ENCODE results near the gene LPP. TPM values are rescaled to one million over a fixed set of nuclear protein-coding genes. Genes with fewer than 3 reads are reported as not detected.

The LPP gene
- polyA plus RNA-seq, 1 donor (not counting 4 experiments of a cell fraction or from before 2014, with no cell fraction given) = 16.0 TPM

DNA sequence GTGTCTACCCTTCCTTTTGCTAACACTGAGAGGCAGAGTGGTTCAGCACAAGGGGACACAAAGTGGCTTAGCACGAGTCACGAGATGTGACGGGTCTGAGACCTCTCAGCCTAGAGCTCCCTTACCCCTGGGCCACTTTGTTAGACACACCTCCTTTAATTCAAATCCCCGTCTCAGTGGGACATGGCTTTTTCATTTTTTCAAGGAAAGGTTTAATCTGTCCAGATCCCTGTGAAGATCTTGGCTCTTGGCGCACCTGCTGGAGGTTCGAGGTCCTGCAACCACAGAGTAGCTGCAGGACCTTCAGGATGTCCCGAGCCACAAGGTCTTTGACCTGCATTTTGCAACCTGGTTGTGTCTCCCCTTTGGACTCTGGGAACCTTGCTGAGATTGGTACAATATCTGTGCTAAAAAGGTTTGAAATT lies 52.0 kb downstream of the LPP start:
- Histone ChIP-seq H3K4me1 (ENCODE audit: control insufficient read depth, extremely low read depth, insufficient read depth, low read length) (peaks cover 3% of the 10 kb centered on the region), H2AFZ (ENCODE audit: control insufficient read depth, low read length) (no peak overlapping the region), H3K4me3 (ENCODE audit: control insufficient read depth in 2 of 3, extremely low read depth in 1 of 3, insufficient read depth in 2 of 3, low read depth in 1 of 3, low read length in 3 of 3) (no peak overlapping the region), H3K9ac (ENCODE audit: control insufficient read depth, extremely low read depth, insufficient read depth, low read length) (no peak overlapping the region), H3K4me2 (ENCODE audit: control insufficient read depth, extremely low read depth, insufficient read depth, low read depth, low read length) (no peak overlapping the region), H3K79me2 (ENCODE audit: control insufficient read depth, insufficient read depth, low read length) (peaks cover 57% of the 10 kb centered on the region), H3K9me3 (ENCODE audit: control insufficient read depth, low read depth, low read length) (no peaks in the 10 kb centered on the region), H3K27ac (ENCODE audit: control insufficient read depth, insufficient read depth, low read length) (no peak overlapping the region), H4K20me1 (ENCODE audit: control insufficient read depth, extremely low read depth, insufficient read depth, low read length) (peaks cover 3% of the 10 kb centered on the region), H3K36me3 (ENCODE audit: control insufficient read depth in 2 of 2, extremely low read depth in 1 of 2, insufficient read depth in 2 of 2, low read length in 2 of 2) (peaks cover 0 to 6% of the 10 kb centered on the region in 2 experiments), H3K27me3 (ENCODE audit: control insufficient read depth, extremely low read depth, insufficient read depth, low read length) (no peaks in the 10 kb centered on the region), H3K9me1 (ENCODE audit: control insufficient read depth, extremely low read depth, insufficient read depth, low read length) (peaks cover 2% of the 10 kb centered on the region)
- dilution Hi-C loops (cut with MboI; ENCODE audit: extremely low pct_ligation_motif_present, low sequenced_read_pairs) = no loop called here
- FAIRE-seq (no peak), DNase-seq (ENCODE audit: low read depth, low spot score) (no peak)
- TF ChIP-seq EZH2 (IDR thresholded peaks at IDR 0.05; ENCODE audit: low read length) = no peak
- TF ChIP-seq, protein P1, sequence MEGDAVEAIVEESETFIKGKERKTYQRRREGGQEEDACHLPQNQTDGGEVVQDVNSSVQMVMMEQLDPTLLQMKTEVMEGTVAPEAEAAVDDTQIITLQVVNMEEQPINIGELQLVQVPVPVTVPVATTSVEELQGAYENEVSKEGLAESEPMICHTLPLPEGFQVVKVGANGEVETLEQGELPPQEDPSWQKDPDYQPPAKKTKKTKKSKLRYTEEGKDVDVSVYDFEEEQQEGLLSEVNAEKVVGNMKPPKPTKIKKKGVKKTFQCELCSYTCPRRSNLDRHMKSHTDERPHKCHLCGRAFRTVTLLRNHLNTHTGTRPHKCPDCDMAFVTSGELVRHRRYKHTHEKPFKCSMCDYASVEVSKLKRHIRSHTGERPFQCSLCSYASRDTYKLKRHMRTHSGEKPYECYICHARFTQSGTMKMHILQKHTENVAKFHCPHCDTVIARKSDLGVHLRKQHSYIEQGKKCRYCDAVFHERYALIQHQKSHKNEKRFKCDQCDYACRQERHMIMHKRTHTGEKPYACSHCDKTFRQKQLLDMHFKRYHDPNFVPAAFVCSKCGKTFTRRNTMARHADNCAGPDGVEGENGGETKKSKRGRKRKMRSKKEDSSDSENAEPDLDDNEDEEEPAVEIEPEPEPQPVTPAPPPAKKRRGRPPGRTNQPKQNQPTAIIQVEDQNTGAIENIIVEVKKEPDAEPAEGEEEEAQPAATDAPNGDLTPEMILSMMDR (optimal IDR thresholded peaks at IDR 0.05 in 1 of 3, IDR thresholded peaks at IDR 0.05 in 1 of 3, conservative IDR thresholded peaks at IDR 0.05 in 1 of 3; ENCODE audit: extremely low read depth in 1 of 3, insufficient read depth in 2 of 3, low read length in 3 of 3) = peak in 1 of 3 experiments; percentile 15

DNA sequence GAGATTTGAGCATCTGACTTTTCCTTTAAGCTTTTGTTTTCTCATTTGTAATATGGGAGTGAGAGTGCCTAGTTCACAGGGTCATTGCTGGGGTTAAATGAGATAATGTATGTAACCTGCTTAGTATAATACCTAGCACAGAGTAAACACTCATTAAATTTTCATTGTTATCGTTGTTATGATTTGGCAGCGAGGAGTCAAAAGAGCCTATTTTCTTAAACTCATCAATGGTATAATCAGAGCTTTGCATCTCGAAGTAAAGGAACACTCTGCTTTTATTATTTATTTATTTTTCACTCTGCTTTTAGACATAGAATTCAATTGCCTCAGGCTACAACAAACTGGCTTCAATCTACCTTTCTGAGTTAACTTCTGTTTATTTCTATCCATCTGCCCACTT lies 52.8 kb downstream of the LPP start:
- Histone ChIP-seq H3K4me2 (ENCODE audit: control insufficient read depth, extremely low read depth, insufficient read depth, low read depth, low read length) (no peak overlapping the region), H3K79me2 (ENCODE audit: control insufficient read depth, insufficient read depth, low read length) (peaks cover 52% of the 10 kb centered on the region), H3K4me1 (ENCODE audit: control insufficient read depth, extremely low read depth, insufficient read depth, low read length) (peaks cover 3% of the 10 kb centered on the region), H3K9me3 (ENCODE audit: control insufficient read depth, low read depth, low read length) (no peaks in the 10 kb centered on the region), H3K4me3 (ENCODE audit: control insufficient read depth in 2 of 3, extremely low read depth in 1 of 3, insufficient read depth in 2 of 3, low read depth in 1 of 3, low read length in 3 of 3) (no peak overlapping the region), H2AFZ (ENCODE audit: control insufficient read depth, low read length) (no peak overlapping the region), H4K20me1 (ENCODE audit: control insufficient read depth, extremely low read depth, insufficient read depth, low read length) (peaks cover 3% of the 10 kb centered on the region), H3K9me1 (ENCODE audit: control insufficient read depth, extremely low read depth, insufficient read depth, low read length) (peaks cover 2% of the 10 kb centered on the region), H3K36me3 (ENCODE audit: control insufficient read depth in 2 of 2, extremely low read depth in 1 of 2, insufficient read depth in 2 of 2, low read length in 2 of 2) (peaks cover 0 to 6% of the 10 kb centered on the region in 2 experiments), H3K9ac (ENCODE audit: control insufficient read depth, extremely low read depth, insufficient read depth, low read length) (no peak overlapping the region), H3K27ac (ENCODE audit: control insufficient read depth, insufficient read depth, low read length) (no peak overlapping the region), H3K27me3 (ENCODE audit: control insufficient read depth, extremely low read depth, insufficient read depth, low read length) (no peaks in the 10 kb centered on the region)
- dilution Hi-C loops (cut with MboI; ENCODE audit: extremely low pct_ligation_motif_present, low sequenced_read_pairs) = no loop called here
- no peak for FAIRE-seq
- no peak for DNase-seq (ENCODE audit: low read depth, low spot score)
- TF ChIP-seq, protein P1 (optimal IDR thresholded peaks at IDR 0.05 in 1 of 3, IDR thresholded peaks at IDR 0.05 in 1 of 3, conservative IDR thresholded peaks at IDR 0.05 in 1 of 3; ENCODE audit: extremely low read depth in 1 of 3, insufficient read depth in 2 of 3, low read length in 3 of 3) = no peak
- TF ChIP-seq EZH2 (IDR thresholded peaks at IDR 0.05; ENCODE audit: low read length) = no peak

Data from keratinocyte (primary cell).